Neural cell (in vitro differentiated cells): ENCODE measurements around the gene SUV39H1.

Source experiments
- POLR2AphosphoS5 ChIP-seq: IDR thresholded peaks from 2 replicates; pipeline ENCODE4 v1.6.1; 2012
- RAD21 ChIP-seq: fragments of 450-650 bp; conservative IDR thresholded peaks from 2 replicates; pipeline ENCODE4 v1.6.1; 2014; ENCODE audit warnings: antibody characterized with exemption, mild to moderate bottlenecking, moderate library complexity
- TF ChIP-seq, protein P1 (sequence below): fragments of 450-650 bp; IDR thresholded peaks from 2 replicates; pipeline ENCODE4 v1.5.1; 2014; ENCODE audit warnings: antibody characterized with exemption, mild to moderate bottlenecking, moderate library complexity; ENCODE audit not compliant: poor library complexity, severe bottlenecking

DNA sequence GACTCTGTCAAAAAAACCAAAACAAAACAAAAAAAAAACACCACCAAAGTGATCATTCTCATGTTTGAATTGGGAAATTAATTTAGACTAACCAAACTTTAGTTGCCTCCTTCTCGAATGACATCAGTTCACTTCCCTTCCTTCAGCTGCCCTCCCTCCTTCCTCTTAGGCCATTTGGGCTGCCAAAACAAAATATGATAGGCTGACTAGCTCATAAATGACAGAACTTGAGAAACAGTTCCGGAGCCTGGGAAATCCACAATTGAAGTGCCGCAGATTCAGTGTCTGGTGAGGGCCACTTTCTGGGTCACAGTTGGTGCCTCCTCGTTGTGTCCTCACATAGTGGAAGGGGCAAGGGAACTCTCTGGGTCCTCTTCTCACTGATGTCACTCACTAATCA lies 29.0 kb upstream of the SUV39H1 start:
- no peak for TF ChIP-seq RAD21
- TF ChIP-seq, protein P1, sequence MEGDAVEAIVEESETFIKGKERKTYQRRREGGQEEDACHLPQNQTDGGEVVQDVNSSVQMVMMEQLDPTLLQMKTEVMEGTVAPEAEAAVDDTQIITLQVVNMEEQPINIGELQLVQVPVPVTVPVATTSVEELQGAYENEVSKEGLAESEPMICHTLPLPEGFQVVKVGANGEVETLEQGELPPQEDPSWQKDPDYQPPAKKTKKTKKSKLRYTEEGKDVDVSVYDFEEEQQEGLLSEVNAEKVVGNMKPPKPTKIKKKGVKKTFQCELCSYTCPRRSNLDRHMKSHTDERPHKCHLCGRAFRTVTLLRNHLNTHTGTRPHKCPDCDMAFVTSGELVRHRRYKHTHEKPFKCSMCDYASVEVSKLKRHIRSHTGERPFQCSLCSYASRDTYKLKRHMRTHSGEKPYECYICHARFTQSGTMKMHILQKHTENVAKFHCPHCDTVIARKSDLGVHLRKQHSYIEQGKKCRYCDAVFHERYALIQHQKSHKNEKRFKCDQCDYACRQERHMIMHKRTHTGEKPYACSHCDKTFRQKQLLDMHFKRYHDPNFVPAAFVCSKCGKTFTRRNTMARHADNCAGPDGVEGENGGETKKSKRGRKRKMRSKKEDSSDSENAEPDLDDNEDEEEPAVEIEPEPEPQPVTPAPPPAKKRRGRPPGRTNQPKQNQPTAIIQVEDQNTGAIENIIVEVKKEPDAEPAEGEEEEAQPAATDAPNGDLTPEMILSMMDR = no peak
- no peak for TF ChIP-seq POLR2AphosphoS5
